ENCODE data around the gene DOCK11. TPM values are rescaled to one million over a fixed set of nuclear protein-coding genes. Genes with fewer than 3 reads are reported as not detected.

The DOCK11 gene
- total RNA-seq, 1 donor from 2014 or later: 3.8 TPM

DNA sequence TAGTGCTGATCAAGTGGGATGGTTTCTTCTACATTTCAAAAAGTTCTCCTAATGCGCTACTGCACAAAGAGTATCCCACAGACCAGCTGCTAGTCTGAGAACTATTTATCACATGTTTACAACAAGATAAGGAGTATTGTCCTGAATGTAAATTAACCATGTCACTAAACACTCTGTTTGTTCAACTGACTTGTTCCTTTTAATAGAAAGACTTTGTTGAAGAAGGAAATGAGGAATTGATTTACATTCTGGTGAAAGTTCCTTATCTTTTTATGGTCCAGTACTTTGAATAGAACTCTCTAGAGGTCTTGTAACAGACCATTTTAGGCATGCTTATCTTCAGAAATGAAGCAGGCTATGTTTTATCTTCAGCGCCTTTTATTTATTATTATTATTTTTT is 164.5 kb downstream of the DOCK11 start:
- Histone ChIP-seq H3K4me1 (no peaks in the 10 kb centered on the region), H3K27me3 (ENCODE audit: low read depth) (no peaks in the 10 kb centered on the region), H3K4me3 (no peak overlapping the region), H3K9me3 (replicated peaks) (no peaks in the 10 kb centered on the region), H3K27ac (replicated peaks) (no peak overlapping the region), H3K36me3 (no peaks in the 10 kb centered on the region)
- DNase-seq: no peak
- intact Hi-C loops (cut with micrococcal nuclease): no loop called here
- TF ChIP-seq, protein P1, sequence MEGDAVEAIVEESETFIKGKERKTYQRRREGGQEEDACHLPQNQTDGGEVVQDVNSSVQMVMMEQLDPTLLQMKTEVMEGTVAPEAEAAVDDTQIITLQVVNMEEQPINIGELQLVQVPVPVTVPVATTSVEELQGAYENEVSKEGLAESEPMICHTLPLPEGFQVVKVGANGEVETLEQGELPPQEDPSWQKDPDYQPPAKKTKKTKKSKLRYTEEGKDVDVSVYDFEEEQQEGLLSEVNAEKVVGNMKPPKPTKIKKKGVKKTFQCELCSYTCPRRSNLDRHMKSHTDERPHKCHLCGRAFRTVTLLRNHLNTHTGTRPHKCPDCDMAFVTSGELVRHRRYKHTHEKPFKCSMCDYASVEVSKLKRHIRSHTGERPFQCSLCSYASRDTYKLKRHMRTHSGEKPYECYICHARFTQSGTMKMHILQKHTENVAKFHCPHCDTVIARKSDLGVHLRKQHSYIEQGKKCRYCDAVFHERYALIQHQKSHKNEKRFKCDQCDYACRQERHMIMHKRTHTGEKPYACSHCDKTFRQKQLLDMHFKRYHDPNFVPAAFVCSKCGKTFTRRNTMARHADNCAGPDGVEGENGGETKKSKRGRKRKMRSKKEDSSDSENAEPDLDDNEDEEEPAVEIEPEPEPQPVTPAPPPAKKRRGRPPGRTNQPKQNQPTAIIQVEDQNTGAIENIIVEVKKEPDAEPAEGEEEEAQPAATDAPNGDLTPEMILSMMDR (IDR thresholded peaks at IDR 0.05; ENCODE audit: borderline replicate concordance): no peak

DNA sequence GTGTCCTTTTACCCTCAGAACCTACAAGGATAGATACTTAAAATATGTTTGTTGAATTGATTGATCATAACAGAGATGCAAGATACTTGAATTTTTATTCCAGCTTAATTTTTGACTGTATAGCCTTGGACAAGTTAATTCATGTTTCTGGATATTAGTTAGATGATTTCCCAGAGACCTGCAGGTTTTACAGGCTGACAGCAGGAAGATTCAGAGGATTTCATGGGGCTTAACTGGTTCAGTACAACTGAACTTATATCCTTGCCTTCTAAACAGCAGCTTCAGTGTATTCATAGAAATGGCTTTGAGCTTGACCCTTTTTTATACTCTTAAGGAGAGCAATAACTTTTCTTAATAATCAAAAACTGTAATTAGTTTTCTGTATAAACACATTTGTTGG is 169.6 kb downstream of the DOCK11 start:
- DNase-seq: no peak
- TF ChIP-seq, protein P1 (IDR thresholded peaks at IDR 0.05; ENCODE audit: borderline replicate concordance): no peak
- H3K9me3 ChIP-seq (replicated peaks): no peaks in the 10 kb centered on the region
- H3K27me3 ChIP-seq (ENCODE audit: low read depth): no peaks in the 10 kb centered on the region
- intact Hi-C loops (cut with micrococcal nuclease): no loop called here
- no peak overlapping the region for H3K4me3 ChIP-seq
- H3K27ac ChIP-seq (replicated peaks): no peak overlapping the region
- no peaks in the 10 kb centered on the region for H3K36me3 ChIP-seq
- H3K4me1 ChIP-seq: no peaks in the 10 kb centered on the region

DNA sequence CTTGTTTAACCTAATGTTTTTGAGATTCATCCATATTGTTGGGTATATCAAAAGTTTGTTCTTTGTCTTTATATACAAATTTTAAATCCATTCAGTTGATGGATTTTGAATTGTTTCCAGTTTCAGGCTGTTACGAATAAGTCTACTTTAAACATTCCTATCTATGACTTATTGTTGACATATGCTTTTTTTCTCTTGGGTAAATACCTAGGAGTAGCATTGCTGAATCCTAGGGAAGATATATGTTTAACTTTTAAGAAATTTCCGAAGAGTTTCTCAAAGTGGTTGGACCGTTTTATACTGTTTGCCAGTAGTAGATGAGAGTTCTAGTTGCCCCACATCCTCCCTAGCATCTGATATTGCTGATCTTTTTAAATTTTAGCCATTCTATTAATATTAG is 170.9 kb downstream of the DOCK11 start:
- TF ChIP-seq, protein P1 (IDR thresholded peaks at IDR 0.05; ENCODE audit: borderline replicate concordance): no peak
- Histone ChIP-seq H3K36me3 (no peaks in the 10 kb centered on the region), H3K4me3 (no peak overlapping the region), H3K9me3 (replicated peaks) (no peaks in the 10 kb centered on the region), H3K27ac (replicated peaks) (no peak overlapping the region), H3K27me3 (ENCODE audit: low read depth) (no peaks in the 10 kb centered on the region), H3K4me1 (no peaks in the 10 kb centered on the region)
- DNase-seq: no peak
- intact Hi-C loops (cut with micrococcal nuclease): no loop called here

DNA sequence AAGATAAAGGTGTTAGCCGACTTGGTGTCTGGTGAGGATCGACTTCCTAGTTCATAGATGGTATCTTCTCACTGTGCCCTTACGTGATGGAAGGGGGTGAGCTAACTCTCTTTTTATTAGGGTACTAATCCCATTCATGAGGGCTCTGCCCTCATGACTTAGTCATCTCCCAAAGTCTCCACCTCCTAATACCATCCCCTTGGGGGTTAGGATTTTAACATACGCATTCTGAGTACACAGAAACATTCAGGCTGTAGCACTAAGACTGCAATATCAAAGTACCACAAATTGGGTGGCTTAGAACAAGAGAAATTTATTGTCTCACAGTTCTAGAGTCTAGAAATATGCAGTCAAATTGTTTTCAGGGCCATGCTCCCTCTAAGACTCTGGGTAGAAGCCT is 173.8 kb downstream of the DOCK11 start:
- Histone ChIP-seq H3K9me3 (replicated peaks) (no peaks in the 10 kb centered on the region), H3K36me3 (no peaks in the 10 kb centered on the region), H3K27ac (replicated peaks) (no peak overlapping the region), H3K4me1 (no peaks in the 10 kb centered on the region), H3K27me3 (ENCODE audit: low read depth) (no peaks in the 10 kb centered on the region), H3K4me3 (no peak overlapping the region)
- intact Hi-C loops (cut with micrococcal nuclease): no loop called here
- TF ChIP-seq, protein P1 (IDR thresholded peaks at IDR 0.05; ENCODE audit: borderline replicate concordance): no peak
- no peak for DNase-seq

DNA sequence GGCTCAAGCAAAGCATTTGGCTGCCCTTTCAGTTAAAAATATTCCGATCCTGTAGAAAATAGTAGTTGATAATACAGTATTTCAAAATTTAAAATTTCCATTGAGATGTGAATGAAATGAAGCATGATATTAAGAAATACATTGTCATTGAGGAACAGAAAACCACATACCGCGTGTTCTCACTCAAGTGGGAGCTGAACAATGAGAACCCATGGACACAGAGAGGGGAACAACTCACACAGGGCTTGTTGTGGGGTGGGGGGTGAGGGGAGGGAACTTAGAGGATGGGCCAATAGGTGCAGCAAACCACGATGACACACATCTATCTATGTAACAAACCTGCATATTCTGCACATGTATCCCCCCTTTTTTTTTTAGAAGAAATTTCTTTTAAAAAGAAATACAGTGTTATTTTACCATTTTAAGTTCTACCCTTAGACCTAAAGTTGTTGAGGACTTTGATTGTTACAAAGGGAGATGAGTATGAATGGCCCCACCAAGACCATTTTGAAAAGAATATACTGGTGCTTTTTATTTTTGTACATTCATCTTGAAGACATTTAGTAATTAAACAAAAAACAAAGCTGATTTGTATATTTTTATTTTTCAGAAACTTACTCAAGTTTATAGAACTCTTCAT is 179.8 kb downstream of the DOCK11 start:
- TF ChIP-seq, protein P1 (IDR thresholded peaks at IDR 0.05; ENCODE audit: borderline replicate concordance): no peak
- Histone ChIP-seq H3K27me3 (ENCODE audit: low read depth) (no peaks in the 10 kb centered on the region), H3K4me3 (no peak overlapping the region), H3K27ac (replicated peaks) (no peak overlapping the region), H3K4me1 (no peaks in the 10 kb centered on the region), H3K36me3 (no peaks in the 10 kb centered on the region), H3K9me3 (replicated peaks) (no peaks in the 10 kb centered on the region)
- intact Hi-C loops (cut with micrococcal nuclease): no loop called here
- no peak for DNase-seq

Data from left ventricle myocardium inferior (tissue), 1 donor.